SKM-1 (cell line): ENCODE results near the gene ALDH18A1.
"Not testable (repeated sequence)": the region's sequence is repeated elsewhere in the genome, so short reads cannot be mapped to it uniquely, and the experiment has no call there.

ENCODE experiments used
- DNase-seq: peaks from one replicate; lab custom pipeline; 2025; ENCODE audit not compliant: unreplicated experiment; lab: John Stamatoyannopoulos, UW

ALDH18A1 gene

DNA sequence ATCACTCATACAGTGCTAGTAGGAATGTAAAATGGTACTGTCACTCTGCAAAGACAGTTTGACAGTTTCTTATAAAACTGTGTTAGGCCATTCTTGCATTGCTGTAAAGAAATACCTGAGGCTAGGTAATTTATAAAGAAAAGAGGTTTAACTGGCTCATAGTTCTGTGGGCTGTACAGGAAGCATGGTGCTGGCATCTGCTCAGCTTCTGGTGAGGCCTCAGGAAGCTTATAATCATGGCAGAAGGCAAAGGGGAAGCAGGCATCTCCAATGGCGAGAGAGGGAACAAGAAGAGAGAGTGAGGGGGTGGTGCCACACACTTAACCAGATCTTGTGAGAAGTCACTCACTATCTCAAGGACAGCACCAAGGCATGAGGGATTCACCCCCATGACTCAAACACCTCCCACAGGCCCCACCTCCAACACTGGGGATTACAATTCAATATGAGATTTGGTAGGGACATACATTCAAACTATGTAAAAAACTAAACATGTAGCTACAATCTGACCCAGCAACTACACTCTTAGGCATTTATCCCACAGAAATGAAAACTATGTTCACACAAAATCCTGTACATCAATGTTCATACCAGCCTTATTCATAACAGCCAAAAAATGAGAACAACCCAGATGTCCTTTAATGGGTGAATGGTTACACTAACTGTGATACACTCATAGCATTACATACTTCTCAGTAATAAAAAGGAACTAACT lies 5.0 kb downstream of the ALDH18A1 start:
- no peak for DNase-seq

GRCh38 chr10:95650232-95650631 lies 6.3 kb downstream of the ALDH18A1 start:
- no peak for DNase-seq

- DNase-seq = no peak
These were observed 8.4 kb downstream of the ALDH18A1 start for GRCh38 chr10:95648138-95648537.

GRCh38 chr10:95646160-95646559 lies 10.4 kb downstream of the ALDH18A1 start:
- no peak for DNase-seq

GRCh38 chr10:95644901-95645300 lies 11.6 kb downstream of the ALDH18A1 start:
- no peak for DNase-seq

GRCh38 chr10:95640891-95641315 lies 15.6 kb downstream of the ALDH18A1 start:
- no peak for DNase-seq

DNA sequence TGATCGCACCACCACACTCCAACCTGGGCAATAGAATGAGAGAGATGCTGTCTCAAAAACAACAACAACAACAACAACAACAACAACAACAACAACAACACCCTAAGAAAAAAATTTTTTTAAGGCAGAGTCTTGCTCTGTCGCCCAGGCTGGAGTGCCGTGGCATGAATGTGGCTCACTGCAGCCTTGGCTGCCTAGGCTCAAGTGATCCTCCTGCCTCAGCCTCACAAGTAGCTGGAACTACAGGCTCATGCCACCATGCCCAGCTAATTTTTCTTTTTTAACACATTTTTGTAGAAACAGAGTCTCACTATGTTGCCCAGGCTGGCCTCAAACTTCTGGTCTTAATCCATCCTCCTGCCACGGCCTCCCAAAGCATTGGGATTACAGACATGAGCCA lies 18.6 kb downstream of the ALDH18A1 start:
- no peak for DNase-seq

- DNase-seq = no peak
These were observed 19.4 kb downstream of the ALDH18A1 start for GRCh38 chr10:95637140-95637539.

DNA sequence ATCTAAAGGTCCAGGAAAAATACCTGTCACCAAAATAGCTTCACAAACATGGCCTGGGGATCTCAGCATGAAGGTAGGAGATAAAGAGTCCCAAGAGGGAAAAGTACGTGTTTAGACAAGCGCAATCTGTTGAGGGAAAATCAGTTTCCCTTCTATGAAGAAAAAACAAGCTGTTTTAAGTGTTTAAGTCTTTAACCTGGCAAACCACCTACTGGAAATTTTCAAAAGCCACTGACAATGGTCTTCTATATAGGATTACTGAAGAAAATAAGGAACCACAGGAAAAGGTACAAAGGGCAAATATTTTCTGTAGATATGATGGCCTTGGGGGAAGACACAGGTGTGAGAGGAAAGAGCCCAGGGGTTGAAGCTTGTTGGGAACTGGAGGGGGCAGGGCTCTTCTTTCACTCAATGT lies 21.2 kb downstream of the ALDH18A1 start:
- DNase-seq = no peak

DNA sequence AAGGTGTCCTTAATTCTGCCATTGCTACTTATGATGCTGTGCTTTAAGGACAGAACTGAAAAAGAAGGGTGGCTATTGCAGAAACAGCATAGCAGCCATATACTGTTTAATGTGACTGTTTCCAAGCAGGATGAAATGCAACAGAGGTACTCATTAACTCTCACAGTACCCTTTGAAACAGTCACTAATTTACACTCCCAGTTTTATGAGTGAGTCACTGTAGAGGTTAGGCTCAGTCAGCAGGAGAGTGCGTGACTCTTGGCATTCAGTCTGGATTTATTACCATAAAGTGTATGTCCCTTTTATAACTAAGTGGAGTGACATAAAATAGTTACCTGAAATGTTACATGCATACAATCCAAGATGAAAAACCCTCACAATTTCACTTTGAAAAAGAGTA lies 27.7 kb downstream of the ALDH18A1 start:
- DNase-seq = no peak

DNA sequence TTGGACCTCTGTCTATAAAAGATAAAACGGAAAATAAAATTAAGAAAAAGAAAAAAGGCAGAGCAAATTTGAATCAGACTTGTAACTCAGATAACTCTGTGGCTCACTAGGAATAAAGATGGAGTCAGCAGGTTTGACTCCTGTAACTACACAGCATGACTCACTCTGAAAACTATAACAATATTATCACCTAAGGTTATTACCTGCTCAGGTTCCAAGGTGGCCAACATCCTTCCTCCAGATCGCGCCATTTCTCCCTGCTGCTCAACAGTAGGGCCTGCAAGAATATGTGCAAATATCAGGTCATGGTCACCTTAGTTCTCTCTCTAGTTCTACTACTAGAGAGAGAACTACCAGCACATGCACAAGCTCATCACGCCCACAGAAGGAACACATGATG lies 30.0 kb downstream of the ALDH18A1 start:
- no peak for DNase-seq

DNA sequence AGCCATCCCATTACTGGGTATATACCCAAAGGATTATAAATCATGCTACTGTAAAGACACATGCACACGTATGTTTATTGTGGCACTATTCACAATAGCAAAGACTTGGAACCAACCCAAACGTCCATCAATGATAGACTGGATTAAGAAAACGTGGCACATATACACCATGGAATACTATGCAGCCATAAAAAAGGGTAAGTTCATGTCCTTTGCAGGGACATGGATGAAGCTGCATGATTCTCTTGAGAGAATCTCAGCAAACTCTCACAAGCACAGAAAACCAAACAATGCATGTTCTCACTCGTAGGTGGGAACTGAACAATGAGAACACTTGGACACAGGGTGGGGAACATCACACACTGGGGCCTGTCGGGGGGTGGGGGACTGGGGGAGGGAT lies 36.1 kb downstream of the ALDH18A1 start:
- DNase-seq = not testable (repeated sequence)

DNA sequence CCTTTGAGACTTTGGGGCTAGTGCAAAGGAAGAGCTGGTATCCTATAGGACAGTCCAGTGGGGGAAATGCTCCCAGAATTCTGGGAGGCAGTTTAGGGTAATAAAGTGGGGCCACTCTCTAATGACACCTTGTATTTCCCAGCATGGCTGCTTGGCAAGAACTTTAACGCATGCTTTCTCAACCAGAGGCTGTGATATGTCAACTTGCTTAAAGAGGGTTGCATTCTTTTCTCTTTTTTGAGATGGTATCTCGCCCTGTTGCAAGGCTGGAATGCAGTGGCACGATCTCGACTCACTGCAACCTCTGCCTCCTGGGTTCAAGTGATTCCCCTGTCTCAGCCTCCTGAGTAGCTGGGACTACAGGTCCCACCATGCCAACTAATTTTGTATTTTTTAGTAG lies 38.4 kb downstream of the ALDH18A1 start:
- no peak for DNase-seq

DNA sequence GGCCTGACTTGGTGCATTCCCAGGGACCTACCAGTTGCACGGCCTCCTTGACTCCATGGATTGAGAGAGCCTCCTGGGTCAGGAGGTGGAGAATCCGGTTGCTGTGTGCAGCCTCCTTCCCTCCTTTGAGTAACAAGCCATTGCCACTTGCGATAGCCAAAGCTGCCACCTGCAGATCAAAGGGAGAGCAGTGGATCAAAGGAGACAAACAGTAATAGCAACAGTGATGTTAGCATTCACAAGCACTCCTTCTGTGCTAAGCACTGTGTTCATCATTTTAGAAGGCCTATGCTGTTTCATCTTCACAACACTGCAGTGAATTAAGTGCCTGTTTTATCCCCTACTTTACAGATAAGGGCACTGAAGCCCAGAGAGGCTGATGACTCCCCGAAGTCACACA lies 40.1 kb downstream of the ALDH18A1 start:
- no peak for DNase-seq

GRCh38 chr10:95613330-95613729 lies 43.2 kb downstream of the ALDH18A1 start:
- DNase-seq = no peak

DNA sequence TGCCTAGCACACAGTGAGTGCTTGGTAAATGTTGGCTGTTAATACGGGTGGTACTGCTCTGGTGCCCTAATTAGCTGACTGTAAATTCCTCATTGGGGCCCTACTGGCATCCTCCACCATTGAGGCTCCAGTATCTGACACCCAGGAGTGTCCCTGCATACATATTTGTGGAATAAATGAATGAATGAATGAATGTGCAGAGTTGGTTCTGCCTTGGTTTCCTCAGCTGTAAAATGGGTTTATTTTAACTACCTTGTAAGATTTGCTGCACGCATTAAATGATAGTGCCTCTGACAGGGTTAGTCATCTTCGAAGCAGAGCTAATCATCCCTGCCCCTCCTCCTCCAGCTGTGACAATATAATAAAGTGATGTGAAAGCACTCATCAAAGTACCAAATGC lies 45.8 kb downstream of the ALDH18A1 start:
- DNase-seq = no peak

DNA sequence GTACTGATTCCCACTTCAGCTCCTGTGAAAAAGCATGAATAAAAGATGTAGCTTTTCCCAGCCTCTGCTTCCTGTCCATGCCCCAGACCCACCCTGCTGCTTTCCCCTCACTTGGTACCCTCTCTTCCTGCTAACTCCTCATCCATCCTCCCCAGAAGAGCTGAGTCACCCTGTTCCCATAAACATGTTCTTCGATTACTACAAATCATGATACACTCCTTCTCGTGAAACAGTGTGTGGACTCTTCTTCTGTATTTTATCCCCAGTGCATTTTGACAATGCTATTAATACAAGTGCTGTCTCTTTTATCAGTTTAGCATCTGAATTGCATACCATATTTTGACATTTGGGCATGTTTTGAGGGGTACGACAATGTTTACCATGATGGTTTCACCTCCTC lies 49.6 kb downstream of the ALDH18A1 start:
- DNase-seq = no peak

DNA sequence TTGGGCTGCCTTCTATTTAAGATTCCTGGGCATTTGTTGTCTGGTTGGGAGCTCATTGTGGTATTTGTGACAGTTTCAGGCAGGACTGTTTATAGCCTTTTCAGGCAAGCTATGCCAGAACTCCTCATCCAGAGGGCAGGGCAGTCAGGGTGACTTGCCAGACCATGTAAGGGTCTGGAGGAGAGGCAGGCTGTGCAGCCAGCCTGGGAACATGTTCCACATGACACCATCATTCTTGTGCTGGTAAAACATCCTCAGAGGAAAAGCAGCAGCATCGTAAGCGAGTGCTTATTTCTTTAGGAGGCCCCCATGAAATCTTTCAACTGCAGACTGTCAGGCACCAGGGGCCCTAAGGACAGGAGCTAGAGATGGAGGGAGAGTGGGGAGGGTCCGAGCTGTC lies 51.3 kb downstream of the ALDH18A1 start:
- DNase-seq = no peak

DNA sequence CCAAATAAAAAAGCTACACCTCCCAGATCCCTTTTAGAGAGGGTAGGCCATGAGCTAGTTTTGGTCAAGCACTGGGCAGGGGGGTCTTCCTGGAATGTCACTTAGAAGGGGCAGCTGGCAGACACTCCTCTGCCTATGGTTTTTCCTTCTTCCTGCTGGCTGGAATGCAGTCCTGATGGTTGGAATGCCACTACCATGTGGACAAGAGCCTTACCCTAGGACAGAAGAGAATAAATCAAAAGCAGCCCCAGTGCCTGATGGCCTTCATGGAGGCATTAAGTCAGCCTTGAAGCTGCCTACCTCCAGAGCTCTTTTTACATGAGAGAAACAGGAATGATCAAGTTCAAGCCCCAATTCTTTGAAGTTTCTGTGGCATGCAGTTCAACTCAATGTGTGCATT lies 51.9 kb downstream of the ALDH18A1 start:
- no peak for DNase-seq

DNA sequence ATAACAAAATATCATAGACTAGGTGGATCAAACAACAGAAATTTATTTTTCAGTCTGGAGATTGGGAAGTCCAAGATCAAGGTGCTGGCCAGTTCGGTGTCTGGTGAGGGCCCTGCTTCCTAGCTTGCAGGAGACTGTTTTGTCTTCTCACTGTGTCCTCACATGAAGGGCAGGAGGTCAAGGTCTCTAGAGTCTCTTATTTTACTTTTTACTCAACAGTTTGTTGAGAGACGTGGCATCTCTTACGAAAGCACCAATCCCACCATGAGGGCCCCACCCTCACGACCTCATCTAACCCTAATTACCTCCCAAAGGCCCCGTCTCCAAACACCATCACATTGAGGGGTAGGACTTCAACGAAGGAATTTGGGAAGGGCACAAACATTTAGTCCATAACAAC lies 54.1 kb downstream of the ALDH18A1 start:
- DNase-seq = no peak

DNA sequence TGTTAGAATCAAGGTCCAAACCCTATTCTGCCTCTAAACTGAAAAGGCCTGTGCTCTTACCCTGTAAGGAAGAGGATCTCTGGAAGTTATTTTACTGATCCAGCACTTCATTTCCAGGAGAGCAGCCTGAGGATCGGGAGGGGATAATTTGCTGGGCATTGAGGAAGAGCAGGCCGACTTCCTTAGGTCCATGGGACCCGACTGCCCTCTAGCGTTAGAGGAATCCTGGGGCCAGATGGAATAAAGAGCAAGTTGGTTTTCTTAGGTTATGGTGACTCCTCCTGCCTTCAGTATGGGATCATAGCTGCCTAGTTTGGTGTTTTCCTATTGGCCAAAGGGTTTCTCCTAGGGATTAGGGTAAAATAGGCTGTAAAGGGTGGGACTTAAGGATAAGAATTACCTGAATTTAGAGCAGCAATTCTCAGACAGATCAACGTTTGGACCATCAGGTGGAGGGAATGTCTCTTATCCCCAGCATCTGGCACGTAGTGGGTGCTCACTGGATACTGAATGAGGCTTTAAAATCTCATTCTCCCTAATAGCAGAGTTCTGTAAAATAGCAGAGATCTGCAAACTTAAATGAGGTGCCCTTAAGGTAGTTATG lies 55.3 kb downstream of the ALDH18A1 start:
- peak; percentile 79 for DNase-seq

DNA sequence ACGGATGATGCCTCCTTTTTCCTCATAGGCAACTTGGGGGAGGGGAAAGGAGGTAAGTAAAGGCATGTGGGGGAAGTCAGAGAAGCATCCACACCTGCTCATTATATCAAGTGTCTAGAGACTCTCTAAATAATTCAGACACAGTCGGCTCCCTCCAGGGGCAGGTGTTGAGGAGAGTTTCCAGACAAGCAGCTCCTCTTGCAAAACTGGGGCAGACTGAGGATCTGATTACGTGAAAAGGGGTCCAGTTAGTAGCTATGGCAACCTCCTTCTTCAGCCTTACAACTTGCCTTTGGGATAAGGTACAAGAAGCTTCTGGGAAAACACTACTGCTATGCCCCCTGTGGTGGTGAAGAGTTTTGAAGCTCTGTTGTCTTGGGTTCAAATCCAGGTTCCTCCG lies 56.4 kb downstream of the ALDH18A1 start:
- DNase-seq = no peak

DNA sequence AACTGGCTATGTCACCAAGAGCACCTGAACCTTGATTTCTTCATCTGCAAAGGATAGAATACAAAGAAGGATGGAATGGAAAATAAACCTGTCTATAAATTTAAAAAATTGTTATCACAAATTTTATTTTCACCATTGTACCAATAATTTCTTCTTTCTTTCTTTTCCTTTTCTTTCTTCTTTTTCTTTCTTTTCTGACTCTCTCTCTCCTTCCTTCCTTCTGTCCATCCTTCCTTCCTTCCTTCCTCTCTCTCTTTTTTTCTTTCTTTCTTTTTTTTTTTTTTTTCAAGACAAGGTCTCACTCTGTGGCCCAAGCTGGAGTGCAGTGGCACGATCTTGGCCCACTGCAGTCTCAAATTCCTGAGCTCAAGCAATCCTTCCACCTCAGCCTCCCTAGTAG lies 58.7 kb downstream of the ALDH18A1 start:
- DNase-seq = no peak
